SU-DHL-6 (cell line): Measurements from ENCODE around the gene KIAA2012.

Experiments used
- H2AFZ ChIP-seq: fragments of 200-600 bp; sonication (generic); 2 replicates; pipeline ENCODE4 v1.6.1; 2014; ENCODE audit warnings: low read depth, mild to moderate bottlenecking, moderate library complexity, mixed read lengths, antibody characterized with exemption, low read length; ENCODE audit not compliant: severe bottlenecking
- H3F3A ChIP-seq: fragments of 200-600 bp; shearing (Covaris generic); 2 replicates; pipeline ENCODE4 v1.6.0; 2016; ENCODE audit warnings: antibody characterized with exemption, mild to moderate bottlenecking; ENCODE audit not compliant: insufficient read depth
- H3K27ac ChIP-seq: fragments of 200-600 bp; sonication (generic); 2 replicates; pipeline ENCODE4 v1.5.1; 2016; ENCODE audit warnings: low read depth, mild to moderate bottlenecking, low read length, moderate library complexity, mixed read lengths
- H3K27me3 ChIP-seq: fragments of 200-600 bp; sonication (generic), shearing (Covaris generic); 2 replicates; pipeline ENCODE4 v1.6.0; 2014; ENCODE audit warnings: mild to moderate bottlenecking, low read length
- H3K36me3 ChIP-seq: fragments of 200-600 bp; sonication (generic); 2 replicates; pipeline ENCODE4 v1.6.1; 2014; ENCODE audit warnings: mild to moderate bottlenecking, low read length, mixed read lengths
- H3K4me2 ChIP-seq: fragments of 300-600, 200-600 bp; shearing (Covaris generic), sonication (generic); 2 replicates; pipeline ENCODE4 v1.6.0; 2014; ENCODE audit warnings: low read length, low read depth, mild to moderate bottlenecking; ENCODE audit not compliant: poor library complexity, severe bottlenecking
- H3K4me3 ChIP-seq: fragments of 200-600 bp; sonication (generic); 2 replicates; pipeline ENCODE4 v1.5.1; 2014; ENCODE audit warnings: antibody characterized with exemption, low read length, mild to moderate bottlenecking, mixed read lengths; ENCODE audit not compliant: insufficient read depth, poor library complexity, severe bottlenecking
- H3K79me2 ChIP-seq: fragments of 200-600 bp; sonication (generic); 2 replicates; pipeline ENCODE4 v1.6.1; 2014; ENCODE audit warnings: mild to moderate bottlenecking, low read length, moderate library complexity; ENCODE audit not compliant: insufficient read depth
- H3K9ac ChIP-seq: fragments of 200-600 bp; sonication (generic); 2 replicates; pipeline ENCODE4 v1.7.0; 2014; ENCODE audit warnings: mild to moderate bottlenecking, low read length
- H3K9me2 ChIP-seq: fragments of 200-600 bp; sonication (generic); replicated peaks from 2 replicates; pipeline ENCODE4 v1.6.1; 2014; ENCODE audit warnings: low read length; ENCODE audit not compliant: insufficient read depth
- H3K9me3 ChIP-seq: fragments of 200-600 bp; sonication (generic); 2 replicates; pipeline ENCODE4 v1.6.1; 2014; ENCODE audit warnings: low read length, mixed read lengths; ENCODE audit not compliant: insufficient read depth
- H4K20me1 ChIP-seq: fragments of 200-600 bp; sonication (generic); 2 replicates; pipeline ENCODE4 v1.6.1; 2014; ENCODE audit warnings: low read depth, mild to moderate bottlenecking, antibody characterized with exemption, low read length, moderate library complexity, mixed read lengths
- EZH2phosphoT487 ChIP-seq: fragments of 200-600 bp; sonication (generic), shearing (Covaris generic); conservative IDR thresholded peaks from 2 replicates; pipeline ENCODE4 v1.6.1; 2018; ENCODE audit warnings: mild to moderate bottlenecking, antibody characterized with exemption, low read length, moderate library complexity, mixed read lengths
- TF ChIP-seq, protein P1 (sequence below): fragments of 200-600 bp; sonication (generic); IDR thresholded peaks from one replicate; pipeline ENCODE4 v1.5.1; 2017; ENCODE audit warnings: antibody characterized with exemption, mild to moderate bottlenecking, low read length, moderate library complexity; ENCODE audit not compliant: insufficient read depth, poor library complexity, severe bottlenecking

The KIAA2012 gene

DNA sequence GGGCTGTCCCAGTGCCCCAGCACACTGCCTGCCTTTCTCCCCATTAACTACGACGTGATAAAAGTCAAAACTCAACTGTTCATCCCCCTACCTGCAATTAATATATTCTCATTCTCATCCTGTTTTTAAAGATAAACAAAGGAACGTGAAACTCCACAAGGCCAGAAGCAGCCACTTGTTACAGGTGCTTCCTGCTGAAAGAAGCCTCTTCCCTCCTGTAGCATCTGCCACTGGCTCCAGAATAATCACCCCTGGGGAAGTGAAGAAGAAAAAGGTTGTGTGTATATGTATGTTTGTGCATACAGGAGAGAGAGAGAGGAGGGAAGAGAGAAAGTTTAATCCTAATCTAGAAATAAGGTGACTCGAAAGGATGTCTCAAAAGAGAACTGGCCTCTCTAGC, 27.1 kb downstream of the KIAA2012 start:
- Histone ChIP-seq H3K4me2 (no peak overlapping the region), H3K27me3 (no peaks in the 10 kb centered on the region), H3K4me3 (no peak overlapping the region), H3K27ac (no peak overlapping the region), H3K79me2 (no peaks in the 10 kb centered on the region), H2AFZ (no peak overlapping the region), H3K9me2 (no peaks in the 10 kb centered on the region), H3K9me3 (no peaks in the 10 kb centered on the region), H4K20me1 (no peaks in the 10 kb centered on the region), H3K9ac (no peak overlapping the region), H3F3A (no peaks in the 10 kb centered on the region), H3K36me3 (no peaks in the 10 kb centered on the region)
- no peak for TF ChIP-seq EZH2phosphoT487
- TF ChIP-seq, protein P1, sequence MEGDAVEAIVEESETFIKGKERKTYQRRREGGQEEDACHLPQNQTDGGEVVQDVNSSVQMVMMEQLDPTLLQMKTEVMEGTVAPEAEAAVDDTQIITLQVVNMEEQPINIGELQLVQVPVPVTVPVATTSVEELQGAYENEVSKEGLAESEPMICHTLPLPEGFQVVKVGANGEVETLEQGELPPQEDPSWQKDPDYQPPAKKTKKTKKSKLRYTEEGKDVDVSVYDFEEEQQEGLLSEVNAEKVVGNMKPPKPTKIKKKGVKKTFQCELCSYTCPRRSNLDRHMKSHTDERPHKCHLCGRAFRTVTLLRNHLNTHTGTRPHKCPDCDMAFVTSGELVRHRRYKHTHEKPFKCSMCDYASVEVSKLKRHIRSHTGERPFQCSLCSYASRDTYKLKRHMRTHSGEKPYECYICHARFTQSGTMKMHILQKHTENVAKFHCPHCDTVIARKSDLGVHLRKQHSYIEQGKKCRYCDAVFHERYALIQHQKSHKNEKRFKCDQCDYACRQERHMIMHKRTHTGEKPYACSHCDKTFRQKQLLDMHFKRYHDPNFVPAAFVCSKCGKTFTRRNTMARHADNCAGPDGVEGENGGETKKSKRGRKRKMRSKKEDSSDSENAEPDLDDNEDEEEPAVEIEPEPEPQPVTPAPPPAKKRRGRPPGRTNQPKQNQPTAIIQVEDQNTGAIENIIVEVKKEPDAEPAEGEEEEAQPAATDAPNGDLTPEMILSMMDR = no peak

DNA sequence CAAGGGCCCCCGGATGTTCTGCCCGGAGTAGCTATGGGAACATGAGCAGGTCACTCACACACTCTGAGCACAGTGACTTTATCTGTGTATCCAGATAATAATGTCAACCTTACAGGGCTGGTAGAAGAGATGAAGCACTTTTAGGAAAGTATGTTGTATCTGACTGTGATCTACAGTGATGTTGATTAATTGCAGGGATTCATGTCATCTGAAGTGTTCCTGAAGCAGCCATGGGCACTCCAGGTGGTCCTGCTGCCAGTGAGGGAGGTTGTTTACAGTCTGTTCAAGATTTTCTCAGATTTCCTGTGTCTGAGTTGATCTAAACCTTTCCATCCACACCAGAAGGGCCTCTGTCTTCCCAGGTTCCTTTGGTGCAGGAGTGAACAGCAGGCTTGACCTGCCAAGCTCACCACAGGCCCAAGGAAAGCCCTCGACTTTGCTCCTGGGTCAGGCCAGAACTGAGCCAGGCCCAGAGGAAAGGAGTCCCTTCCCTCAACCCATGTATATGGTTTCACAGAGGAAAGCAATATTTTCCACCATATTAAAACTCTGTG, 28.0 kb downstream of the KIAA2012 start:
- Histone ChIP-seq H3K79me2 (no peaks in the 10 kb centered on the region), H3K27me3 (no peaks in the 10 kb centered on the region), H3F3A (no peaks in the 10 kb centered on the region), H2AFZ (no peak overlapping the region), H3K27ac (no peak overlapping the region), H3K4me2 (no peak overlapping the region), H3K9me2 (no peaks in the 10 kb centered on the region), H3K4me3 (no peak overlapping the region), H4K20me1 (no peaks in the 10 kb centered on the region), H3K36me3 (no peaks in the 10 kb centered on the region), H3K9ac (no peak overlapping the region), H3K9me3 (no peaks in the 10 kb centered on the region)
- TF ChIP-seq, protein P1 = no peak
- no peak for TF ChIP-seq EZH2phosphoT487

DNA sequence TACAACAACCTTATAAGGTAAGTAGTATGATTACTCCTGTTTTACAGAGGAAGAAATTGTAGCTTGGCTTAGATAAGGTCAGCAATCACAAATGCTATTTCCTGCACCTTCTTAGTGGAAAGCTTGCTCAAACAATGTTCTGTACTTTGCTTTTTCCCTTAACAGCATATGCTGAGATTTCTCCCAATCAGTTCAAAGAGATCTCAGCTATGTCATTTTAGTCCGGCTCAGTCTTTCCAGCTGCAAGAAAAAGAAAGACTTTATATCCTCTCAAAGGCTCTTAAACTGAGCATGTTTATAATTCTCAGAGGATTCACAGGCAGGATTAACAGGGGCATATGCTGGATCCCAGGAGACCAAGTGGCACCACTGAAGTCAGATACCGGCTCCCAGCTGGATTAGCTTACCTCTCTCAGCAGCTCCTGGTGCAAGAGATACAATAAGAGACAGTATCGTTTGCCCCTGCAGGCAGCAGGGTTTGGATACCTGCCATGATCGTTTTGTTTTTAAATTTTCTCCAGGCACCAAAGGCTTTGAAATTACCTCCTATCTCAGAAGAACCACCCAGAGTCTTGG, 29.5 kb downstream of the KIAA2012 start:
- H3F3A ChIP-seq = no peaks in the 10 kb centered on the region
- no peak for TF ChIP-seq EZH2phosphoT487
- TF ChIP-seq, protein P1 = no peak
- no peak overlapping the region for H3K4me3 ChIP-seq
- H3K4me2 ChIP-seq = no peak overlapping the region
- no peak overlapping the region for H3K27ac ChIP-seq
- H4K20me1 ChIP-seq = no peaks in the 10 kb centered on the region
- no peaks in the 10 kb centered on the region for H3K36me3 ChIP-seq
- H3K79me2 ChIP-seq = no peaks in the 10 kb centered on the region
- no peaks in the 10 kb centered on the region for H3K9me3 ChIP-seq
- no peak overlapping the region for H2AFZ ChIP-seq
- no peak overlapping the region for H3K9ac ChIP-seq
- H3K9me2 ChIP-seq = no peaks in the 10 kb centered on the region
- H3K27me3 ChIP-seq = no peaks in the 10 kb centered on the region
